Astrocyte (in vitro differentiated cells and primary cell): ENCODE data around the gene GMPPB. TPM values are rescaled to one million over a fixed set of nuclear protein-coding genes. Genes with fewer than 3 reads are reported as not detected.
"Not testable (repeated sequence)": the region's sequence is repeated elsewhere in the genome, so short reads cannot be mapped to it uniquely, and the experiment has no call there.

Experiments
- DNase-seq: peaks from one replicate; pipeline ENCODE4 v3.0.0-alpha.2; 2010; ENCODE audit warnings: low read depth
- FAIRE-seq: peaks from 2 replicates; lab custom pipeline; 2011; peaks lifted over from hg19 to GRCh38; lab: Jason Lieb, UNC
- H2AFZ ChIP-seq: 2 replicates; pipeline ENCODE4 v1.6.0; 2012; ENCODE audit warnings: low read depth, low read length, inconsistent platforms
- H3K27ac ChIP-seq: 2 replicates; pipeline ENCODE4 v1.5.1; 2011; ENCODE audit warnings: low read depth, low read length, inconsistent platforms
- H3K27me3 ChIP-seq: 2 replicates; pipeline ENCODE4 v1.6.0; 2011; ENCODE audit warnings: low read length, inconsistent platforms; ENCODE audit not compliant: insufficient read depth
- H3K36me3 ChIP-seq: 2 replicates; pipeline ENCODE4 v1.5.1; 2011; ENCODE audit warnings: low read length, inconsistent platforms; ENCODE audit not compliant: insufficient read depth
- H3K4me1 ChIP-seq: 2 replicates; pipeline ENCODE4 v1.5.1; 2011; ENCODE audit warnings: low read length, inconsistent platforms; ENCODE audit not compliant: insufficient read depth
- H3K4me2 ChIP-seq: 2 replicates; pipeline ENCODE4 v1.6.0; 2012; ENCODE audit warnings: low read length, inconsistent platforms
- H3K4me3 ChIP-seq: 2 replicates; pipeline ENCODE4 v1.5.1; 2011; ENCODE audit warnings: low read depth, mild to moderate bottlenecking, low read length, inconsistent platforms; ENCODE audit not compliant: insufficient read depth
- H3K79me2 ChIP-seq: 2 replicates; pipeline ENCODE4 v1.6.0; 2012; ENCODE audit warnings: mild to moderate bottlenecking, low read length, inconsistent platforms; ENCODE audit not compliant: insufficient read depth
- H3K9ac ChIP-seq: 2 replicates; pipeline ENCODE4 v1.6.0; 2012; ENCODE audit warnings: mild to moderate bottlenecking, low read length, inconsistent platforms
- H3K9me3 ChIP-seq: 2 replicates; pipeline ENCODE4 v1.5.1; 2012; ENCODE audit warnings: low read depth, mild to moderate bottlenecking, low read length, inconsistent platforms; ENCODE audit not compliant: insufficient read depth
- H4K20me1 ChIP-seq: 2 replicates; pipeline ENCODE4 v1.6.0; 2012; ENCODE audit warnings: low read length, inconsistent platforms; ENCODE audit not compliant: insufficient read depth
- H3K27ac Mint-ChIP-seq: one replicate; pipeline ENCODE4 v1.8.0; 2021; ENCODE audit warnings: mild to moderate bottlenecking, mixed read lengths; ENCODE audit not compliant: unreplicated experiment
- H3K27me3 Mint-ChIP-seq: one replicate; pipeline ENCODE4 v1.8.0; 2021; ENCODE audit warnings: low read depth, mixed read lengths; ENCODE audit not compliant: unreplicated experiment
- H3K36me3 Mint-ChIP-seq: one replicate; pipeline ENCODE4 v1.8.0; 2021; ENCODE audit warnings: low read depth, mixed read lengths; ENCODE audit not compliant: unreplicated experiment
- H3K4me1 Mint-ChIP-seq: one replicate; pipeline ENCODE4 v1.8.0; 2021; ENCODE audit warnings: low read depth, mixed read lengths; ENCODE audit not compliant: unreplicated experiment
- H3K4me3 Mint-ChIP-seq: one replicate; pipeline ENCODE4 v1.8.0; 2021; ENCODE audit warnings: mild to moderate bottlenecking, moderate library complexity, mixed read lengths; ENCODE audit not compliant: unreplicated experiment
- H3K9me3 Mint-ChIP-seq: one replicate; pipeline ENCODE4 v1.8.0; 2021; ENCODE audit warnings: mild to moderate bottlenecking, mixed read lengths; ENCODE audit not compliant: unreplicated experiment
- total RNA-seq: library from RNA; stranded (reverse); gene quantifications from 2 replicates; pipeline ENCODE4 v1.2.1, GENCODE V29; 2021

The GMPPB gene
- total RNA-seq, 1 donor from 2014 or later = 24.6 TPM

GRCh38 chr3:49694409-49695070 is 29.2 kb downstream of the GMPPB start:
- not testable (repeated sequence) for DNase-seq, H3K9me3 Mint-ChIP-seq, FAIRE-seq, H3K27ac ChIP-seq, H3K4me3 ChIP-seq, H3K36me3 ChIP-seq, H2AFZ ChIP-seq, H3K4me1 ChIP-seq, H3K9ac ChIP-seq, H3K4me2 ChIP-seq, H3K9me3 ChIP-seq, H4K20me1 ChIP-seq, H3K27me3 Mint-ChIP-seq, H3K36me3 Mint-ChIP-seq, H3K4me3 Mint-ChIP-seq, H3K27me3 ChIP-seq, H3K4me1 Mint-ChIP-seq
- H3K27ac Mint-ChIP-seq = peak overlapping the region; percentile 1
- H3K79me2 ChIP-seq = peaks cover 34% of the 10 kb centered on the region

GRCh38 chr3:49691481-49691880 is 32.3 kb downstream of the GMPPB start:
- not testable (repeated sequence) for H3K27ac ChIP-seq, H4K20me1 ChIP-seq, H3K9me3 Mint-ChIP-seq, DNase-seq, H3K36me3 ChIP-seq, H3K4me3 Mint-ChIP-seq, H3K27me3 ChIP-seq, H3K36me3 Mint-ChIP-seq, H3K27me3 Mint-ChIP-seq, H2AFZ ChIP-seq, H3K4me3 ChIP-seq, H3K27ac Mint-ChIP-seq, H3K9ac ChIP-seq, FAIRE-seq, H3K9me3 ChIP-seq, H3K4me1 Mint-ChIP-seq, H3K4me2 ChIP-seq
- Histone ChIP-seq H3K79me2 (peaks cover 36% of the 10 kb centered on the region), H3K4me1 (peaks cover 11% of the 10 kb centered on the region)

- H3K4me3 Mint-ChIP-seq, H3K4me1 Mint-ChIP-seq, H3K9me3 Mint-ChIP-seq, H3K9ac ChIP-seq, H3K27ac Mint-ChIP-seq, H3K9me3 ChIP-seq, H3K27me3 ChIP-seq, H4K20me1 ChIP-seq, DNase-seq, H3K27me3 Mint-ChIP-seq, FAIRE-seq, H3K36me3 ChIP-seq, H3K27ac ChIP-seq, H3K36me3 Mint-ChIP-seq, H3K4me3 ChIP-seq, H2AFZ ChIP-seq: not testable (repeated sequence)
- Histone ChIP-seq H3K4me1 (peaks cover 11% of the 10 kb centered on the region), H3K79me2 (peaks cover 36% of the 10 kb centered on the region), H3K4me2 (peak overlapping the region; percentile 86)
Observed at GRCh38 chr3:49690856-49691255, 32.9 kb downstream of the GMPPB start.

GRCh38 chr3:49689908-49690624 is 33.7 kb downstream of the GMPPB start:
- not testable (repeated sequence) for FAIRE-seq, H3K27me3 Mint-ChIP-seq, H4K20me1 ChIP-seq, H3K36me3 ChIP-seq, H3K4me1 Mint-ChIP-seq, DNase-seq, H3K9me3 Mint-ChIP-seq, H3K9me3 ChIP-seq, H3K27me3 ChIP-seq, H3K36me3 Mint-ChIP-seq
- Histone ChIP-seq H3K4me2 (peak overlapping the region; percentile 86), H3K9ac (peak overlapping the region; percentile 86), H3K4me1 (peaks cover 11% of the 10 kb centered on the region), H3K27ac (peak overlapping the region; percentile 54), H3K4me3 (peak overlapping the region; percentile 67), H2AFZ (peak overlapping the region; percentile 95), H3K79me2 (peaks cover 34% of the 10 kb centered on the region)
- Mint-ChIP-seq H3K4me3 (peak overlapping the region; percentile 95), H3K27ac (peak overlapping the region; percentile 75)
